Measurements from ENCODE around the gene C16orf95. TPM values are rescaled to one million over a fixed set of nuclear protein-coding genes. Genes with fewer than 3 reads are reported as not detected.
"Not testable (repeated sequence)": the region's sequence is repeated elsewhere in the genome, so short reads cannot be mapped to it uniquely, and the experiment has no call there.

The C16orf95 gene
- total RNA-seq, 4 donors from 2014 or later = 1.4 to 2.5 (median 1.9) TPM

- 88 to 90% methylated on average over 8 of the region's 8 CpGs for WGBS, 2 donors
- DNase-seq (ENCODE audit: low spot score in 2 of 2) = peak in 1 of 2 donors; percentile 49
- TF ChIP-seq POLR2A (IDR thresholded peaks at IDR 0.05) = no peak
- H3K4me3 ChIP-seq (ENCODE audit: low read depth, poor library complexity, severe bottlenecking) = no peak overlapping the region
- intact Hi-C loops (cut with DNase I; ENCODE audit: low total_unique reads) = no loop called here
These were observed 49.6 kb downstream of the C16orf95 start for GRCh38 chr16:87267566-87267965.

DNA sequence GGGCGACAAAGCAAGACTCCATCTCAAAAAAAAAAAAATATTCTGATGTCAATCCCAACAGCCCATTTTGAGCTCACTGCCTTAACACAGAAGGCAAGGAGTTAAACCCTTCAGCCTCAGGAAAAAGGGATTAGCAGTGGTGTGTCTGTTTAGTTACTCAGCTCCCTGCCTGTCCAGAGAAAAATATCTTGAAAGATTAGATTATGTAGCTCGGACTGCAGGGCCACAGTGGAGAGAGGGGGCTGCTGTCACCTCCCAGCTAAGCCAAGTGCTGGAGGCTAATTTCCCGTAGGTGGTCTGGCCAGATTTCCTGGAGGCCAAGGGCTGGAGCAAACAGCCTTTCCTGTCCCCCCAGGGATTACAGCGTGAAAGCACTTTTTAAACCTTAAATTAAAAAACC, 50.3 kb downstream of the C16orf95 start:
- intact Hi-C loops (cut with DNase I; ENCODE audit: low total_unique reads) = no loop called here
- no peak overlapping the region for H3K4me3 ChIP-seq (ENCODE audit: low read depth, poor library complexity, severe bottlenecking)
- DNase-seq (ENCODE audit: low spot score in 2 of 2) = peak in 1 of 2 donors; percentile 50
- TF ChIP-seq CTCF (IDR thresholded peaks at IDR 0.05) (no peak), POLR2A (IDR thresholded peaks at IDR 0.05) (no peak)
- 71 to 73% methylated on average over 4 of the region's 4 CpGs for WGBS, 2 donors

DNA sequence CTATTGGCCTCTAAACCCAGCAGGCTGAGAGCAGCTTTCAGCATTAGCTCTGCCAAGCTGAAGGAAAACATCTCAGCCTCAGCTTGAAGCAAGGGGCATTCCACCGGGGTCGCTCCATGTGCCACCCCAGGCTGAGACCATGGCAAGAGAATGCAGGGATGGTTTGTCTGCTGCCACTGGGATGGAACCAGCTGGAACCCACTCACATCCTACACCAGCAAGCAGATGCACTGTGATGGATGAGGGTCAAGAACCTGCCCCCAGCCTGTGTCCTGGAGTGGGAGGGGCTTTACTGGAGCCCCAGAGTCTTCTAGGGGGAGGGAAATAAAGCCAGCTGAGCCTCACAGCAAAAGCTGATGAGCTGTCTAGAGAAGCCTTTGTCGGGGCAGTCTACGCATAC, 51.9 kb downstream of the C16orf95 start:
- intact Hi-C loops (cut with DNase I; ENCODE audit: low total_unique reads) = no loop called here
- peak in 1 of 2 donors; percentile 34 for DNase-seq (ENCODE audit: low spot score in 2 of 2)
- no peak for TF ChIP-seq POLR2A (IDR thresholded peaks at IDR 0.05)
- TF ChIP-seq CTCF (IDR thresholded peaks at IDR 0.05) = no peak
- WGBS, 2 donors = 96% methylated on average over 4 of the region's 4 CpGs
- no peak overlapping the region for H3K4me3 ChIP-seq (ENCODE audit: low read depth, poor library complexity, severe bottlenecking)

DNA sequence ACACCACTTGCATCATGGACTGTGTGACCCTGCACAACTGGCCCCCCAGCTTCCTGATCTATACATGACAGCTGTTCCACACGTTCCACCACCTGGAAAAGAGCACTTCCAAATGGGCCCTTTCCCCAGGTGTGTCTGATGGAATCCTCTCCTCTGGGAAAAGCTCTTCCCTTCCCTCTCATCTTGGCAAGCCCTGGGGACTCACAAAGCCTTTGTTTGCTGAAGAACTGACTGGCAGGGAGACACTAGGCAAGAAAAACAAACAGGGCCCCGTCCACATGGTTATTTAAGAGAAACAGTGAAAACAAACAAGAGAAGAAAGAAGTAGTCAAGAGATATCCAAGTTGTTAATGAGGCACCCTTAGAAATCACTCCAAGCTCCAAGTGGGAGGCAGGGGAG, 52.6 kb downstream of the C16orf95 start:
- intact Hi-C loops (cut with DNase I; ENCODE audit: low total_unique reads) = no loop called here
- peak in 1 of 2 donors; percentile 52 for DNase-seq (ENCODE audit: low spot score in 2 of 2)
- WGBS, 2 donors = 55 to 79% methylated on average over 2 of the region's 2 CpGs
- no peak overlapping the region for H3K4me3 ChIP-seq (ENCODE audit: low read depth, poor library complexity, severe bottlenecking)
- no peak for TF ChIP-seq CTCF (IDR thresholded peaks at IDR 0.05)
- no peak for TF ChIP-seq POLR2A (IDR thresholded peaks at IDR 0.05)

DNA sequence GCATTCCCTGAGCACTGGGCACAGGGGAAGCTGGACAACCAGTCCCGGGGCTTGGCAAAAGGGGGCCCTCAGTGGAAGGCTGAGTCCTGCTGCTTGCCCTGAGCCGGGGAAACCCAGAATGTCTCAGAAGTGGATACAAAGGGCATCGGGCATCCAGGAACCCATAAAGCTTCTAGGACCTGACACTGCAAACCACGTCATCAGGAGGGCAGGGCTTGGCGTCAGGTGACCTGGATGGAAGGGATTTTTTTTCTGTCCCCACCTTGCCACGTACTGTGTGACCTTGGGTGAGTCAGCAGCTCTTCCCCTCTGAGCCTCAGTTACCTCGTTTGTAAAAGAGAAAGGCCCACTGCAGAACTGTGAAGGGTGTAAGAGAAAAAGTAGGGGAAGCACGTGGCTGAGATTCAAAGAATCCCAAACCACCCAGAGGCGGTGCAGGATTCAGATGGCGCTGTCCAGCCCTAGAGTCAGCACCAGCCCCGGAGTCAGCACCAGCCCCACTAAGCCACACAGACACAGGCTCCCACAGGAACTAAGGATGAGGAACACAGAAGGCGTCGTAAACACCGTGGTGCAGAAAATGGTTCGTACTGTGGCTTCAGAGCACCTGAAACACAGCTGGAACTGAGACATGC, 53.7 kb downstream of the C16orf95 start:
- TF ChIP-seq POLR2A (IDR thresholded peaks at IDR 0.05) (no peak), CTCF (IDR thresholded peaks at IDR 0.05) (no peak)
- no peak overlapping the region for H3K4me3 ChIP-seq (ENCODE audit: low read depth, poor library complexity, severe bottlenecking)
- DNase-seq (ENCODE audit: low spot score in 2 of 2) = peak in 1 of 2 donors; percentile 70
- WGBS, 2 donors = 80% methylated on average over 15 of the region's 15 CpGs
- intact Hi-C loops (cut with DNase I; ENCODE audit: low total_unique reads) = no loop called here

GRCh38 chr16:87259431-87259830, 57.8 kb downstream of the C16orf95 start:
- intact Hi-C loops (cut with DNase I; ENCODE audit: low total_unique reads) = no loop called here
- TF ChIP-seq CTCF (IDR thresholded peaks at IDR 0.05) = no peak
- TF ChIP-seq POLR2A (IDR thresholded peaks at IDR 0.05) = no peak
- DNase-seq (ENCODE audit: low spot score in 2 of 2) = no peak
- WGBS, 2 donors = 83 to 87% methylated on average over 6 of the region's 6 CpGs
- no peak overlapping the region for H3K4me3 ChIP-seq (ENCODE audit: low read depth, poor library complexity, severe bottlenecking)

DNA sequence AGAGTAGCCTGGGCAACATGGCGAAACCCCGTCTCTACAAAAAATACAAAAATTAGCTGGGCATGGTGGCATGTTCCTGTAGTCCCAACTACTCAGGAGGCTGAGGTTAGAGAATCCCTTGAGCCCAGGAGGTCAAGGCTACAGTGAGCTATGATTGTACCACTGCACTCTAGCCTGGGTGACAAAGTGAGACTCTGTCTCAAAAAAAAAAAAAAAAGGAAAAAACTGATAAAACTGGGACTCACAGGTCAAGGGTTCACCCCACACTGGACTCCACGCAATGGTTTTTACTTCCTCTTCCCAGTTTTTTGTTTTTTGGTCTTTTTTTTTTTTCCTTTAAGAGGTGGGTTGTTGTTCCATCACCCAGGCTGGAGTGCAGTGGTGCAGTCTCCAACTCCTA, 58.5 kb downstream of the C16orf95 start:
- intact Hi-C loops (cut with DNase I; ENCODE audit: low total_unique reads) = not testable (repeated sequence)
- WGBS, 2 donors = 92% methylated on average over 3 of the region's 3 CpGs

More for the DNA sequence above, 58.5 kb downstream of the C16orf95 start:
- not testable (repeated sequence) for DNase-seq (ENCODE audit: low spot score in 2 of 2); H3K4me3 ChIP-seq (ENCODE audit: low read depth, poor library complexity, severe bottlenecking)

All from lower leg skin (tissue), 4 donors.